GM23338 (cell line): ENCODE results near the gene MED7. TPM values are rescaled to one million over a fixed set of nuclear protein-coding genes. Genes with fewer than 3 reads are reported as not detected.

Experiments used
- ATAC-seq: fragments of 200-7000 bp; cut with Tn5 transposase; 3 replicates; pipeline ENCODE4 v1.9.1; 2020
- DNase-seq: peaks from one replicate; pipeline ENCODE4 v3.0.0-alpha.2; 2015; ENCODE audit warnings: low spot score
- H2AFZ ChIP-seq: fragments of 200-600 bp; sonication (generic); 2 replicates; pipeline ENCODE4 v1.8.0; 2016; ENCODE audit warnings: antibody characterized with exemption, mild to moderate bottlenecking, moderate library complexity
- H3F3A ChIP-seq: fragments of 200-600 bp; sonication (generic); replicated peaks from 2 replicates; pipeline ENCODE4 v1.8.0; 2017; ENCODE audit warnings: antibody characterized with exemption, mixed run types, low read depth
- H3K27ac ChIP-seq: fragments of 200-600 bp; sonication (generic); 2 replicates; pipeline ENCODE4 v1.6.1; 2016; ENCODE audit warnings: low read depth
- H3K27me3 ChIP-seq: fragments of 200-600 bp; sonication (generic); 2 replicates; pipeline ENCODE4 v1.8.0; 2016; ENCODE audit warnings: mild to moderate bottlenecking, mixed run types, moderate library complexity; ENCODE audit not compliant: insufficient read depth
- H3K36me3 ChIP-seq: fragments of 200-600 bp; sonication (generic); 2 replicates; pipeline ENCODE4 v1.8.0; 2016; ENCODE audit warnings: mild to moderate bottlenecking; ENCODE audit not compliant: insufficient read depth
- H3K4me1 ChIP-seq: fragments of 200-600 bp; sonication (generic); 2 replicates; pipeline ENCODE4 v1.8.0; 2016; ENCODE audit warnings: mild to moderate bottlenecking, moderate library complexity; ENCODE audit not compliant: insufficient read depth
- H3K4me2 ChIP-seq: fragments of 200-600 bp; sonication (generic); 2 replicates; pipeline ENCODE4 v1.7.1; 2017; ENCODE audit warnings: mixed run types
- H3K4me3 ChIP-seq: fragments of 200-600 bp; sonication (generic); 2 replicates; pipeline ENCODE4 v1.6.1; 2016; ENCODE audit warnings: mixed run types
- H3K79me2 ChIP-seq: fragments of 200-600 bp; sonication (generic); replicated peaks from 2 replicates; pipeline ENCODE4 v1.8.0; 2017; ENCODE audit warnings: mild to moderate bottlenecking; ENCODE audit not compliant: insufficient read depth
- H3K9me2 ChIP-seq: fragments of 200-600 bp; sonication (generic); 2 replicates; pipeline ENCODE4 v1.8.0; 2017; ENCODE audit not compliant: insufficient read depth
- H4K20me1 ChIP-seq: fragments of 200-600 bp; sonication (generic); replicated peaks from 2 replicates; pipeline ENCODE4 v1.8.0; 2017; ENCODE audit warnings: mild to moderate bottlenecking; ENCODE audit not compliant: insufficient read depth
- H3K27ac Mint-ChIP-seq: 2 replicates; pipeline ENCODE4 v1.8.0; 2020; ENCODE audit warnings: inconsistent platforms, mild to moderate bottlenecking, moderate library complexity, mixed read lengths
- H3K27me3 Mint-ChIP-seq: 3 replicates; pipeline ENCODE4 v1.8.0; 2022; ENCODE audit warnings: low read depth, mild to moderate bottlenecking, moderate library complexity, mixed read lengths, inconsistent platforms; ENCODE audit not compliant: insufficient read depth, poor library complexity
- H3K36me3 Mint-ChIP-seq: 3 replicates; pipeline ENCODE4 v1.8.0; 2021; ENCODE audit warnings: low read depth, mild to moderate bottlenecking, inconsistent platforms, moderate library complexity, mixed read lengths
- H3K4me1 Mint-ChIP-seq: 3 replicates; pipeline ENCODE4 v1.8.0; 2020; ENCODE audit warnings: mild to moderate bottlenecking, inconsistent platforms, mixed read lengths
- H3K4me3 Mint-ChIP-seq: 3 replicates; pipeline ENCODE4 v1.8.0; 2021; ENCODE audit warnings: moderate library complexity, mild to moderate bottlenecking, inconsistent platforms, mixed read lengths
- H3K9me3 Mint-ChIP-seq: 3 replicates; pipeline ENCODE4 v1.8.0; 2020; ENCODE audit warnings: moderate library complexity, mild to moderate bottlenecking, inconsistent platforms, mixed read lengths
- CREB1 ChIP-seq: fragments of 250-450 bp; sonication (Bioruptor Pico); IDR thresholded peaks from 2 replicates; pipeline ENCODE4 v1.5.0; 2020; ENCODE audit warnings: low read depth, mild to moderate bottlenecking, moderate library complexity
- JUNB ChIP-seq: IDR thresholded peaks from one replicate; pipeline ENCODE4 v1.6.1; 2016; ENCODE audit warnings: antibody characterized with exemption; ENCODE audit not compliant: unreplicated experiment
- POLR2AphosphoS5 ChIP-seq: IDR thresholded peaks from 2 replicates; pipeline ENCODE4 v1.6.1; 2016; ENCODE audit warnings: antibody characterized with exemption, low read depth
- polyA plus RNA-seq: library from polyadenylated mRNA; unstranded; fragments of >200 nt; fragmentation: Nextera tagmentation; extraction: Ambion mirVana; gene quantifications from 2 replicates; pipeline ENCODE4 v1.2.1, GENCODE V29; 2016
- total RNA-seq: library from RNA; depleted of rRNA; stranded (reverse); fragments of >200 nt; shearing (Covaris generic); gene quantifications from 2 replicates; pipeline ENCODE4 v1.2.3, GENCODE V29; 2014
- TF ChIP-seq, protein P1 (sequence below): fragments of 250-450 bp; sonication (Bioruptor Pico); IDR thresholded peaks from 2 replicates; pipeline ENCODE4 v1.5.0; 2020; ENCODE audit warnings: mild to moderate bottlenecking, moderate library complexity

Gene MED7
- total and polyA plus RNA-seq, 2 experiments from 2014 or later, result 9.7 to 34.4 TPM

GRCh38 chr5:157166214-157167213 lies 23.8 kb upstream of the MED7 start, which contains the start of gene GARIN3:
Gene GARIN3 (minus strand): TSS chr5:157166264. CDS start chr5:157166168, 96 bp downstream.
- no peaks in the 10 kb centered on the region; the same call in 2 of the 3 replicates for H3K36me3 Mint-ChIP-seq
- H3K27ac Mint-ChIP-seq, result no peak within 1 kb of the TSS
- H3K27me3 Mint-ChIP-seq, result peaks cover 2% of the 10 kb centered on the region
- Histone ChIP-seq H3K36me3 (no peaks in the 10 kb centered on the region), H3K4me1 (no peaks in the 10 kb centered on the region; the same call in 1 of the 2 replicates), H2AFZ (no peak within 1 kb of the TSS; the same call in 1 of the 2 replicates), H3K79me2 (no peaks in the 10 kb centered on the region), H3K4me2 (no peak within 1 kb of the TSS), H3K27ac (no peak within 1 kb of the TSS), H3F3A (no peaks in the 10 kb centered on the region), H4K20me1 (no peaks in the 10 kb centered on the region), H3K4me3 (no peak within 1 kb of the TSS), H3K27me3 (no peaks in the 10 kb centered on the region), H3K9me2 (no peaks in the 10 kb centered on the region)
- H3K4me3 Mint-ChIP-seq, result no peak within 1 kb of the TSS
- peaks cover 11% of the 10 kb centered on the region; the same call in 2 of the 3 replicates for H3K9me3 Mint-ChIP-seq
- peaks cover 15% of the 10 kb centered on the region; the same call in 2 of the 3 replicates for H3K4me1 Mint-ChIP-seq
- DNase-seq (no peak), ATAC-seq (no peak)
- TF ChIP-seq, protein P1, sequence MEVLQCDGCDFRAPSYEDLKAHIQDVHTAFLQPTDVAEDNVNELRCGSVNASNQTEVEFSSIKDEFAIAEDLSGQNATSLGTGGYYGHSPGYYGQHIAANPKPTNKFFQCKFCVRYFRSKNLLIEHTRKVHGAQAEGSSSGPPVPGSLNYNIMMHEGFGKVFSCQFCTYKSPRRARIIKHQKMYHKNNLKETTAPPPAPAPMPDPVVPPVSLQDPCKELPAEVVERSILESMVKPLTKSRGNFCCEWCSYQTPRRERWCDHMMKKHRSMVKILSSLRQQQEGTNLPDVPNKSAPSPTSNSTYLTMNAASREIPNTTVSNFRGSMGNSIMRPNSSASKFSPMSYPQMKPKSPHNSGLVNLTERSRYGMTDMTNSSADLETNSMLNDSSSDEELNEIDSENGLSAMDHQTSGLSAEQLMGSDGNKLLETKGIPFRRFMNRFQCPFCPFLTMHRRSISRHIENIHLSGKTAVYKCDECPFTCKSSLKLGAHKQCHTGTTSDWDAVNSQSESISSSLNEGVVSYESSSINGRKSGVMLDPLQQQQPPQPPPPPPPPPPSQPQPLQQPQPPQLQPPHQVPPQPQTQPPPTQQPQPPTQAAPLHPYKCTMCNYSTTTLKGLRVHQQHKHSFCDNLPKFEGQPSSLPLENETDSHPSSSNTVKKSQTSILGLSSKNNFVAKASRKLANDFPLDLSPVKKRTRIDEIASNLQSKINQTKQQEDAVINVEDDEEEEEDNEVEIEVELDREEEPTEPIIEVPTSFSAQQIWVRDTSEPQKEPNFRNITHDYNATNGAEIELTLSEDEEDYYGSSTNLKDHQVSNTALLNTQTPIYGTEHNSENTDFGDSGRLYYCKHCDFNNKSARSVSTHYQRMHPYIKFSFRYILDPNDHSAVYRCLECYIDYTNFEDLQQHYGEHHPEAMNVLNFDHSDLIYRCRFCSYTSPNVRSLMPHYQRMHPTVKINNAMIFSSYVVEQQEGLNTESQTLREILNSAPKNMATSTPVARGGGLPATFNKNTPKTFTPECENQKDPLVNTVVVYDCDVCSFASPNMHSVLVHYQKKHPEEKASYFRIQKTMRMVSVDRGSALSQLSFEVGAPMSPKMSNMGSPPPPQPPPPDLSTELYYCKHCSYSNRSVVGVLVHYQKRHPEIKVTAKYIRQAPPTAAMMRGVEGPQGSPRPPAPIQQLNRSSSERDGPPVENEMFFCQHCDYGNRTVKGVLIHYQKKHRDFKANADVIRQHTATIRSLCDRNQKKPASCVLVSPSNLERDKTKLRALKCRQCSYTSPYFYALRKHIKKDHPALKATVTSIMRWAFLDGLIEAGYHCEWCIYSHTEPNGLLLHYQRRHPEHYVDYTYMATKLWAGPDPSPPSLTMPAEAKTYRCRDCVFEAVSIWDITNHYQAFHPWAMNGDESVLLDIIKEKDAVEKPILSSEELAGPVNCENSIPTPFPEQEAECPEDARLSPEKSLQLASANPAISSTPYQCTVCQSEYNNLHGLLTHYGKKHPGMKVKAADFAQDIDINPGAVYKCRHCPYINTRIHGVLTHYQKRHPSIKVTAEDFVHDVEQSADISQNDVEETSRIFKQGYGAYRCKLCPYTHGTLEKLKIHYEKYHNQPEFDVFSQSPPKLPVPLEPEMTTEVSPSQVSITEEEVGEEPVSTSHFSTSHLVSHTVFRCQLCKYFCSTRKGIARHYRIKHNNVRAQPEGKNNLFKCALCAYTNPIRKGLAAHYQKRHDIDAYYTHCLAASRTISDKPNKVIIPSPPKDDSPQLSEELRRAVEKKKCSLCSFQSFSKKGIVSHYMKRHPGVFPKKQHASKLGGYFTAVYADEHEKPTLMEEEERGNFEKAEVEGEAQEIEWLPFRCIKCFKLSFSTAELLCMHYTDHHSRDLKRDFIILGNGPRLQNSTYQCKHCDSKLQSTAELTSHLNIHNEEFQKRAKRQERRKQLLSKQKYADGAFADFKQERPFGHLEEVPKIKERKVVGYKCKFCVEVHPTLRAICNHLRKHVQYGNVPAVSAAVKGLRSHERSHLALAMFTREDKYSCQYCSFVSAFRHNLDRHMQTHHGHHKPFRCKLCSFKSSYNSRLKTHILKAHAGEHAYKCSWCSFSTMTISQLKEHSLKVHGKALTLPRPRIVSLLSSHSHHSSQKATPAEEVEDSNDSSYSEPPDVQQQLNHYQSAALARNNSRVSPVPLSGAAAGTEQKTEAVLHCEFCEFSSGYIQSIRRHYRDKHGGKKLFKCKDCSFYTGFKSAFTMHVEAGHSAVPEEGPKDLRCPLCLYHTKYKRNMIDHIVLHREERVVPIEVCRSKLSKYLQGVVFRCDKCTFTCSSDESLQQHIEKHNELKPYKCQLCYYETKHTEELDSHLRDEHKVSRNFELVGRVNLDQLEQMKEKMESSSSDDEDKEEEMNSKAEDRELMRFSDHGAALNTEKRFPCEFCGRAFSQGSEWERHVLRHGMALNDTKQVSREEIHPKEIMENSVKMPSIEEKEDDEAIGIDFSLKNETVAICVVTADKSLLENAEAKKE (CRISPR knock-in tag), result no peak
- TF ChIP-seq JUNB (no peak), CREB1 (CRISPR knock-in tag) (no peak), POLR2AphosphoS5 (no peak)
